ENCODE measurements around the gene LRRC15.

- TF ChIP-seq CTCF (IDR thresholded peaks at IDR 0.05; ENCODE audit: insufficient read depth, low read length, poor library complexity, severe bottlenecking) (no peak), EZH2phosphoT487 (conservative IDR thresholded peaks at IDR 0.05; ENCODE audit: low read length) (no peak)
These were observed 14.2 kb downstream of the LRRC15 start for GRCh38 chr3:194355379-194355778.
